Astrocyte (in vitro differentiated cells and primary cell): ENCODE measurements around the gene EEA1. TPM values are rescaled to one million over a fixed set of nuclear protein-coding genes. Genes with fewer than 3 reads are reported as not detected.
A peak's percentile ranks its signal among the peaks of the same experiment; 100 is the strongest.

ENCODE experiments used
- DNase-seq: peaks from one replicate; pipeline ENCODE4 v3.0.0-alpha.2; 2010; ENCODE audit warnings: low read depth
- FAIRE-seq: peaks from 2 replicates; lab custom pipeline; 2011; peaks lifted over from hg19 to GRCh38; lab: Jason Lieb, UNC
- H2AFZ ChIP-seq: 2 replicates; pipeline ENCODE4 v1.6.0; 2012; ENCODE audit warnings: low read depth, low read length, inconsistent platforms
- H3K27ac ChIP-seq: 2 replicates; pipeline ENCODE4 v1.5.1; 2011; ENCODE audit warnings: low read depth, low read length, inconsistent platforms
- H3K27me3 ChIP-seq: 2 replicates; pipeline ENCODE4 v1.6.0; 2011; ENCODE audit warnings: low read length, inconsistent platforms; ENCODE audit not compliant: insufficient read depth
- H3K36me3 ChIP-seq: 2 replicates; pipeline ENCODE4 v1.5.1; 2011; ENCODE audit warnings: low read length, inconsistent platforms; ENCODE audit not compliant: insufficient read depth
- H3K4me1 ChIP-seq: 2 replicates; pipeline ENCODE4 v1.5.1; 2011; ENCODE audit warnings: low read length, inconsistent platforms; ENCODE audit not compliant: insufficient read depth
- H3K4me2 ChIP-seq: 2 replicates; pipeline ENCODE4 v1.6.0; 2012; ENCODE audit warnings: low read length, inconsistent platforms
- H3K4me3 ChIP-seq: 2 replicates; pipeline ENCODE4 v1.5.1; 2011; ENCODE audit warnings: low read depth, mild to moderate bottlenecking, low read length, inconsistent platforms; ENCODE audit not compliant: insufficient read depth
- H3K79me2 ChIP-seq: 2 replicates; pipeline ENCODE4 v1.6.0; 2012; ENCODE audit warnings: mild to moderate bottlenecking, low read length, inconsistent platforms; ENCODE audit not compliant: insufficient read depth
- H3K9ac ChIP-seq: 2 replicates; pipeline ENCODE4 v1.6.0; 2012; ENCODE audit warnings: mild to moderate bottlenecking, low read length, inconsistent platforms
- H3K9me3 ChIP-seq: 2 replicates; pipeline ENCODE4 v1.5.1; 2012; ENCODE audit warnings: low read depth, mild to moderate bottlenecking, low read length, inconsistent platforms; ENCODE audit not compliant: insufficient read depth
- H4K20me1 ChIP-seq: 2 replicates; pipeline ENCODE4 v1.6.0; 2012; ENCODE audit warnings: low read length, inconsistent platforms; ENCODE audit not compliant: insufficient read depth
- H3K27ac Mint-ChIP-seq: one replicate; pipeline ENCODE4 v1.8.0; 2021; ENCODE audit warnings: mild to moderate bottlenecking, mixed read lengths; ENCODE audit not compliant: unreplicated experiment
- H3K27me3 Mint-ChIP-seq: one replicate; pipeline ENCODE4 v1.8.0; 2021; ENCODE audit warnings: low read depth, mixed read lengths; ENCODE audit not compliant: unreplicated experiment
- H3K36me3 Mint-ChIP-seq: one replicate; pipeline ENCODE4 v1.8.0; 2021; ENCODE audit warnings: low read depth, mixed read lengths; ENCODE audit not compliant: unreplicated experiment
- H3K4me1 Mint-ChIP-seq: one replicate; pipeline ENCODE4 v1.8.0; 2021; ENCODE audit warnings: low read depth, mixed read lengths; ENCODE audit not compliant: unreplicated experiment
- H3K4me3 Mint-ChIP-seq: one replicate; pipeline ENCODE4 v1.8.0; 2021; ENCODE audit warnings: mild to moderate bottlenecking, moderate library complexity, mixed read lengths; ENCODE audit not compliant: unreplicated experiment
- H3K9me3 Mint-ChIP-seq: one replicate; pipeline ENCODE4 v1.8.0; 2021; ENCODE audit warnings: mild to moderate bottlenecking, mixed read lengths; ENCODE audit not compliant: unreplicated experiment
- EZH2 ChIP-seq: IDR thresholded peaks from 2 replicates; pipeline ENCODE4 v1.6.1; 2012; ENCODE audit warnings: mild to moderate bottlenecking, low read length, inconsistent platforms; ENCODE audit not compliant: insufficient read depth
- total RNA-seq: library from RNA; stranded (reverse); gene quantifications from 2 replicates; pipeline ENCODE4 v1.2.1, GENCODE V29; 2021
- TF ChIP-seq, protein P1 (sequence below): IDR thresholded peaks from 2 replicates; pipeline ENCODE4 v1.5.1; 2011; ENCODE audit warnings: low read depth, mild to moderate bottlenecking, inconsistent platforms, low read length, moderate library complexity; ENCODE audit not compliant: insufficient read depth

The EEA1 gene
- total RNA-seq, 1 donor from 2014 or later, result 36.5 TPM

DNA sequence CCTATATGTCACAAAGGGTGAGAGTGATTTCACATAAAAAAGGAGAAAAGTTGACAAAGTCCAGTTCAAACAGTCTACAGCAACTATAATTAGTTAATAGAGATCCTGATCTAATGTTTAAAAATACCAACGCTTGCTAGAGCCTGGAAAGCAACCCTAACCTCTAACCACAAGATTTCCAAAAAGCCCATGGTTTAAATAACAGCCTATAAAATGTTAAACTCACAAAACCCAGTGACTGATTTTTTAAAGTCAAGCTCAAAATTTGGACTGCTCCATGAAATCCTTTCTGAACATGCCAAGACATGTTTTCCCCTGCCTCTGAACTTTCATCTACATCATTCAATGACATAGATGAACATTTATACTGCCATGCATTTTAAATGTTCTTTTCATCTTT, 144.7 kb downstream of the EEA1 start:
- Histone ChIP-seq H4K20me1 (no peaks in the 10 kb centered on the region), H3K4me1 (peaks cover 3% of the 10 kb centered on the region), H3K4me3 (no peak overlapping the region), H3K9ac (no peak overlapping the region), H3K27ac (peak overlapping the region; percentile 43), H2AFZ (no peak overlapping the region), H3K36me3 (peaks cover 15% of the 10 kb centered on the region), H3K4me2 (no peak overlapping the region), H3K27me3 (no peaks in the 10 kb centered on the region), H3K79me2 (no peaks in the 10 kb centered on the region), H3K9me3 (no peaks in the 10 kb centered on the region)
- H3K27me3 Mint-ChIP-seq, result no peaks in the 10 kb centered on the region
- no peak overlapping the region for H3K4me3 Mint-ChIP-seq
- no peak for TF ChIP-seq EZH2
- TF ChIP-seq, protein P1, sequence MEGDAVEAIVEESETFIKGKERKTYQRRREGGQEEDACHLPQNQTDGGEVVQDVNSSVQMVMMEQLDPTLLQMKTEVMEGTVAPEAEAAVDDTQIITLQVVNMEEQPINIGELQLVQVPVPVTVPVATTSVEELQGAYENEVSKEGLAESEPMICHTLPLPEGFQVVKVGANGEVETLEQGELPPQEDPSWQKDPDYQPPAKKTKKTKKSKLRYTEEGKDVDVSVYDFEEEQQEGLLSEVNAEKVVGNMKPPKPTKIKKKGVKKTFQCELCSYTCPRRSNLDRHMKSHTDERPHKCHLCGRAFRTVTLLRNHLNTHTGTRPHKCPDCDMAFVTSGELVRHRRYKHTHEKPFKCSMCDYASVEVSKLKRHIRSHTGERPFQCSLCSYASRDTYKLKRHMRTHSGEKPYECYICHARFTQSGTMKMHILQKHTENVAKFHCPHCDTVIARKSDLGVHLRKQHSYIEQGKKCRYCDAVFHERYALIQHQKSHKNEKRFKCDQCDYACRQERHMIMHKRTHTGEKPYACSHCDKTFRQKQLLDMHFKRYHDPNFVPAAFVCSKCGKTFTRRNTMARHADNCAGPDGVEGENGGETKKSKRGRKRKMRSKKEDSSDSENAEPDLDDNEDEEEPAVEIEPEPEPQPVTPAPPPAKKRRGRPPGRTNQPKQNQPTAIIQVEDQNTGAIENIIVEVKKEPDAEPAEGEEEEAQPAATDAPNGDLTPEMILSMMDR, result no peak
- H3K9me3 Mint-ChIP-seq, result no peaks in the 10 kb centered on the region
- peaks cover 5% of the 10 kb centered on the region for H3K36me3 Mint-ChIP-seq
- DNase-seq (peak; percentile 73), FAIRE-seq (peak; percentile 80)
- H3K27ac Mint-ChIP-seq, result peak overlapping the region; percentile 93
- H3K4me1 Mint-ChIP-seq, result peaks cover 24% of the 10 kb centered on the region

DNA sequence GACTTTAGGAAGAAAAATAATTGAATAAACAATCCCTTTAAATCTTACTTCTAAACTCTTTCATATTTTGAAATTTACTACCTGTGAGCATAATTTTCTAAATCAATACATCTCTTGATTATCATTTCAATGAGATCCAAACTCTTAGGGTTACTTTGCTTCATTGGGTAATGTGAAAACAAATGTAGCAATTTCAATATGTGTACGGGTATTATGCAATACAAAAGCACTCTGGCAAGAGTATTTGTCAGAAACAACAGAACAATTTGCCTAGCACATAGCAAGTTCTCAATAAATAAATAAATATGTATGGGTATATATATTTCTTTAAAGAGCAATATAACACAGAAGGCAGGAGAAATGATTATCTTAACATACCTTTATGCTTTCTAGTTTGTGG, 149.2 kb downstream of the EEA1 start:
- H3K36me3 Mint-ChIP-seq, result peaks cover 11% of the 10 kb centered on the region

DNA sequence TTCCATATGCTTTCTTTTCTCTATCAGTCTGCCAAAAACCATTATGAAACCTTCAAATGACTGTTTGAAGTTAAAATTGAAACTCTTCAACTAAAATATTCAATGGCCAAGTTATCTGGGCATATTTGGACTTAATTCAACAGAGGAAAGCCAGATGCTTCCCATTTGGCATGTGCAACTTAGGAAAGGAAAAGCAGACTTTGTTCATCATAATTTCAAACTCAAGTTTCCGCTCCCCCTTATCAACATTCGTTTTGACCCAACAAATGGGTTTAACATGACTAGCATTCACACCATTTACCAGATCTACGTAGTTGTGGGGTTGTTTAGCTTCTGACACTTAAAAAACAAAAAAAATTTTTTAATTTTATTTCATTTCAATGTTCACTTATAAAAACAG, 150.6 kb downstream of the EEA1 start:
- Histone ChIP-seq H3K36me3 (peaks cover 35% of the 10 kb centered on the region), H3K27ac (no peak overlapping the region), H2AFZ (no peak overlapping the region), H3K9ac (no peak overlapping the region), H3K27me3 (no peaks in the 10 kb centered on the region), H3K4me3 (no peak overlapping the region), H3K4me1 (no peaks in the 10 kb centered on the region), H4K20me1 (no peaks in the 10 kb centered on the region), H3K4me2 (no peak overlapping the region), H3K9me3 (no peaks in the 10 kb centered on the region), H3K79me2 (no peaks in the 10 kb centered on the region)
- no peaks in the 10 kb centered on the region for H3K27me3 Mint-ChIP-seq
- no peak overlapping the region for H3K27ac Mint-ChIP-seq
- peaks cover 2% of the 10 kb centered on the region for H3K4me1 Mint-ChIP-seq
- TF ChIP-seq EZH2, result no peak
- TF ChIP-seq, protein P1, result no peak
- no peaks in the 10 kb centered on the region for H3K9me3 Mint-ChIP-seq
- FAIRE-seq (no peak), DNase-seq (no peak)
- peaks cover 11% of the 10 kb centered on the region for H3K36me3 Mint-ChIP-seq
- H3K4me3 Mint-ChIP-seq, result no peak overlapping the region

More for the DNA sequence above, 149.2 kb downstream of the EEA1 start:
- H3K4me2 ChIP-seq, result no peak overlapping the region
- peaks cover 3% of the 10 kb centered on the region for H3K4me1 ChIP-seq
- TF ChIP-seq EZH2, result no peak
- TF ChIP-seq, protein P1, result no peak
- no peak overlapping the region for H3K4me3 ChIP-seq
- H3K27me3 ChIP-seq, result no peaks in the 10 kb centered on the region
- DNase-seq, result no peak
- H3K79me2 ChIP-seq, result no peaks in the 10 kb centered on the region
- H3K27ac Mint-ChIP-seq, result no peak overlapping the region
- no peak overlapping the region for H3K27ac ChIP-seq
- H3K9me3 Mint-ChIP-seq, result no peaks in the 10 kb centered on the region
- no peak overlapping the region for H2AFZ ChIP-seq
- H3K27me3 Mint-ChIP-seq, result no peaks in the 10 kb centered on the region
- no peak overlapping the region for H3K4me3 Mint-ChIP-seq
- H3K36me3 ChIP-seq, result peaks cover 35% of the 10 kb centered on the region
- FAIRE-seq, result no peak
- no peaks in the 10 kb centered on the region for H4K20me1 ChIP-seq
- peaks cover 11% of the 10 kb centered on the region for H3K4me1 Mint-ChIP-seq
- H3K9me3 ChIP-seq, result no peaks in the 10 kb centered on the region
- no peak overlapping the region for H3K9ac ChIP-seq
